Tibial nerve (tissue), 4 donors: Measurements from ENCODE around the gene SLC4A3. TPM values are rescaled to one million over a fixed set of nuclear protein-coding genes. Genes with fewer than 3 reads are reported as not detected.

ENCODE experiments used
- DNase-seq, 2 donors: peaks; one replicate each; pipeline ENCODE4 v3.0.0-alpha.2; 2019; ENCODE audit warnings: low spot score in 2 of 2
- H3K27ac ChIP-seq, 4 donors: fragments of 200-600 bp; sonication (generic) in 3 of 4; one replicate each; pipeline ENCODE4 v1.5.1; 2017 to 2019; ENCODE audit warnings: mild to moderate bottlenecking in 1 of 4
- H3K27me3 ChIP-seq, 2 donors: fragments of 200-600 bp; sonication (generic) in 1 of 2; one replicate each; pipeline versions ENCODE4 v1.5.1 to v1.6.0; 2017 to 2019
- H3K36me3 ChIP-seq, 3 donors: fragments of 200-600 bp; sonication (generic); one replicate each; pipeline ENCODE4 v1.5.1; 2018 to 2019
- H3K4me1 ChIP-seq, 4 donors: fragments of 200-600 bp; sonication (generic) in 3 of 4; one replicate each; pipeline ENCODE4 v1.5.1; 2017 to 2019
- H3K4me3 ChIP-seq, 4 donors: fragments of 200-600 bp; sonication (generic) in 3 of 4; one replicate each; pipeline ENCODE4 v1.5.1; 2017 to 2019; ENCODE audit warnings: mild to moderate bottlenecking in 1 of 4, moderate library complexity in 1 of 4
- H3K9me3 ChIP-seq, 4 donors: fragments of 200-600 bp; sonication (generic) in 3 of 4; one replicate each; pipeline ENCODE4 v1.5.1; 2017 to 2019
- EP300 ChIP-seq, 2 donors: sonication (generic); formaldehyde crosslinking; IDR thresholded peaks; one replicate each; pipeline ENCODE4 v1.6.1; 2017; ENCODE audit warnings: antibody characterized with exemption in 2 of 2, mild to moderate bottlenecking in 1 of 2
- POLR2A ChIP-seq, 2 donors: fragments of 450-650 bp; IDR thresholded peaks; one replicate each; pipeline ENCODE4 v1.6.1; 2017; ENCODE audit warnings: antibody characterized with exemption in 2 of 2, mild to moderate bottlenecking in 2 of 2, moderate library complexity in 2 of 2
- WGBS, 2 donors: methylation state at CpG; one replicate each; pipeline ENCODE4 v1.1.5; 2018; 5-methylcytosine and 5-hydroxymethylcytosine counted together
- total RNA-seq, 4 donors: library from RNA; depleted of rRNA; stranded (reverse); fragments of >200 nt; gene quantifications; one replicate each; pipeline ENCODE4 v1.1.0, GENCODE V29; 2016
- TF ChIP-seq, protein P1 (sequence below), 5 experiments: fragments of 200-600 bp in 3 of 5; fragments of 450-650 bp in 2 of 5; sonication (generic) in 3 of 5; IDR thresholded peaks; one replicate each; pipeline ENCODE4 v1.5.1; 2016 to 2019; ENCODE audit warnings: antibody characterized with exemption in 5 of 5, mild to moderate bottlenecking in 3 of 5, moderate library complexity in 2 of 5

SLC4A3 gene
- total RNA-seq, 4 donors from 2014 or later: 1.3 to 5.1 (median 3.4) TPM

DNA sequence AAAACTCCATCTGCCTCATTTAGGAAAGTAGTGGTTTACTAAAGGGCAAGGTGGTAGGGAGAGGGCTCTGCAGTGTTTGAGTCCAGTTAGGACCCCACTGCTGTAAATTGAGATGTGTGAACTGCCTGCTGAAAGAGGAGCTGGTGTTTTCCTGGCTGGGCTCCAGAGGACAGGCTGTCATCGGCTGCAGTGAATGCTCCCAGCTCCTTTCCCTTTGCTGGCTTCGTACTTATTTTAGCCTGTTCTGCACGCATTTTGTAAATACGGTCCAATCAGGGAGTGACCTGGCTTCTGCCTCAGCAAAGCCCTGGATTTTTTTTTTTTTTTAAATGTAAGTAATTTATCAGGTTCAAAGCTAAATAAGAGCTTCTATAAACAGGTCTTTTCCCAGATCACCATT is 37.5 kb downstream of the SLC4A3 start:
- H3K4me3 ChIP-seq: no peak overlapping the region
- H3K27me3 ChIP-seq: no peaks in the 10 kb centered on the region
- H3K4me1 ChIP-seq: no peaks in the 10 kb centered on the region
- H3K9me3 ChIP-seq: peaks cover 0 to 23% (median 0%) of the 10 kb centered on the region in 4 donors
- 17 to 40% methylated on average over 4 of the region's 4 CpGs for WGBS, 2 donors
- TF ChIP-seq, protein P1, sequence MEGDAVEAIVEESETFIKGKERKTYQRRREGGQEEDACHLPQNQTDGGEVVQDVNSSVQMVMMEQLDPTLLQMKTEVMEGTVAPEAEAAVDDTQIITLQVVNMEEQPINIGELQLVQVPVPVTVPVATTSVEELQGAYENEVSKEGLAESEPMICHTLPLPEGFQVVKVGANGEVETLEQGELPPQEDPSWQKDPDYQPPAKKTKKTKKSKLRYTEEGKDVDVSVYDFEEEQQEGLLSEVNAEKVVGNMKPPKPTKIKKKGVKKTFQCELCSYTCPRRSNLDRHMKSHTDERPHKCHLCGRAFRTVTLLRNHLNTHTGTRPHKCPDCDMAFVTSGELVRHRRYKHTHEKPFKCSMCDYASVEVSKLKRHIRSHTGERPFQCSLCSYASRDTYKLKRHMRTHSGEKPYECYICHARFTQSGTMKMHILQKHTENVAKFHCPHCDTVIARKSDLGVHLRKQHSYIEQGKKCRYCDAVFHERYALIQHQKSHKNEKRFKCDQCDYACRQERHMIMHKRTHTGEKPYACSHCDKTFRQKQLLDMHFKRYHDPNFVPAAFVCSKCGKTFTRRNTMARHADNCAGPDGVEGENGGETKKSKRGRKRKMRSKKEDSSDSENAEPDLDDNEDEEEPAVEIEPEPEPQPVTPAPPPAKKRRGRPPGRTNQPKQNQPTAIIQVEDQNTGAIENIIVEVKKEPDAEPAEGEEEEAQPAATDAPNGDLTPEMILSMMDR (IDR thresholded peaks at IDR 0.05): no peak
- TF ChIP-seq EP300 (IDR thresholded peaks at IDR 0.05): no peak
- TF ChIP-seq POLR2A (IDR thresholded peaks at IDR 0.05): no peak
- no peak for DNase-seq
- no peaks in the 10 kb centered on the region for H3K36me3 ChIP-seq
- H3K27ac ChIP-seq: no peak overlapping the region

DNA sequence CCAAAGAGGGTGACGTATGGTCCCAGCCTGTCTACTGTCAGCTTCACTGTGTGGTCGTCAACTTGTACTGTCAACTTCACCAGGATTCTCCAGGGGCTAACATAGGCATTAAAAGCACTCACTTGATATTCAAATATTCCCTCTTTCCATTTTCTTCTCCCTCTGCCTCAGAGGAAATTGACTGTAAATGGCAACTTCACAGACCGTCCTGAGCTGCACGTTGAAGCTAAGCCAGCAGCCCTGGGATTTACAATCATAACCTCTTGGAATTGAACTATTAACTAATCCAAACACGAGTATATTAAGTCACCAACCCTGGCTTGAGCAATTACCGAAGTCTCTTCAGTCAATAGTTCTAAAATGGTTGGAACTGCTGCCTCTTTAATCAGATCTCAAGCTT is 38.5 kb downstream of the SLC4A3 start:
- no peaks in the 10 kb centered on the region for H3K36me3 ChIP-seq
- peaks cover 0 to 17% (median 0%) of the 10 kb centered on the region in 4 donors for H3K9me3 ChIP-seq
- no peaks in the 10 kb centered on the region for H3K27me3 ChIP-seq
- H3K27ac ChIP-seq: no peak overlapping the region
- 61 to 74% methylated on average over 6 of the region's 6 CpGs for WGBS, 2 donors
- H3K4me1 ChIP-seq: no peaks in the 10 kb centered on the region
- no peak for DNase-seq
- H3K4me3 ChIP-seq: no peak overlapping the region
- TF ChIP-seq POLR2A (IDR thresholded peaks at IDR 0.05) (no peak), EP300 (IDR thresholded peaks at IDR 0.05) (no peak)
- TF ChIP-seq, protein P1 (IDR thresholded peaks at IDR 0.05): no peak

DNA sequence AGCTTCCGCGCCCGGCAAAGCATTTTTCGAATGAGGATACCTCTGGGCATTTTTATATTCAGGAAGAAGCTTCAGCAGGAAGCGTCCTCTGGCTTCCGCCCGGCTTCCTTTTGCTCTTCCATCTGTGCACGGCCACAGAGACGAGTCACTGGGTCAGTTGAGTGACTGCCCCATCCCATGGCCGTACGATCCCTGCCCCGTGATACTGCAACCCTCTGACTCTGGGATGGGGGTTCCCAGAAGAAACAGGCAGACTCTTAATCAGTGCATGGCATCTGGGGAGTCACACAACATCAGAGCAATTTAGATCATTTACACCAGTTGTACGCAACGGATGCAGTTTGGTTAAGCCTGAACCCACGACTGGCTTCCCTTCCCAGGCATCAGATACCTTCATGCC is 40.9 kb downstream of the SLC4A3 start:
- no peaks in the 10 kb centered on the region for H3K9me3 ChIP-seq
- 81 to 87% methylated on average over 15 of the region's 15 CpGs for WGBS, 2 donors
- TF ChIP-seq, protein P1 (IDR thresholded peaks at IDR 0.05): no peak
- no peak for TF ChIP-seq POLR2A (IDR thresholded peaks at IDR 0.05)
- no peak for TF ChIP-seq EP300 (IDR thresholded peaks at IDR 0.05)
- H3K4me3 ChIP-seq: no peak overlapping the region
- H3K27me3 ChIP-seq: peaks cover 0 to 2% of the 10 kb centered on the region in 2 donors
- H3K27ac ChIP-seq: no peak overlapping the region
- DNase-seq: no peak
- no peaks in the 10 kb centered on the region for H3K4me1 ChIP-seq
- no peaks in the 10 kb centered on the region for H3K36me3 ChIP-seq

DNA sequence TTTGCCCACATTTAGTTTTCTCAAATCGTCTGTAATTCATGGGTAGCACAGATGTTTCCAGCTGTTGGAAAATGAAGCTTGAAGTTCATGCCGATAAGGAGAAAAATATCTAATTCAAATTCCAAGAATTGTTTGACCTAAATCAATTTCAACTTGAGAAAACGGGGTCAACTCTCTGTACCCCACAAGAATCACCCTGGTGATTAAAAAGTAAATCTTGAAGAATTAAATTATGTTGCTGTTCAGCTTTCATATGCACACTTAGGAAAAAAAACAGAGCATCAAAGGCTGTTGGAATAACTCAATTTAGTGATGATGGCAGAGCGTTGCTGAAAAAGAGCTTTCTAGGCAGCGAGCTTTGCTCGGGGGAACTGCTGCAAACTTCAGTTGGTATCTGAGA is 43.0 kb downstream of the SLC4A3 start:
- Histone ChIP-seq H3K4me1 (no peaks in the 10 kb centered on the region), H3K27ac (no peak overlapping the region), H3K36me3 (no peaks in the 10 kb centered on the region), H3K4me3 (no peak overlapping the region), H3K27me3 (peaks cover 0 to 4% of the 10 kb centered on the region in 2 donors), H3K9me3 (no peaks in the 10 kb centered on the region)
- 73 to 81% methylated on average over 6 of the region's 6 CpGs for whole genome bisulfite sequencing, 2 donors
- DNase-seq: no peak
- no peak for TF ChIP-seq EP300 (IDR thresholded peaks at IDR 0.05)
- TF ChIP-seq, protein P1 (IDR thresholded peaks at IDR 0.05): no peak

DNA sequence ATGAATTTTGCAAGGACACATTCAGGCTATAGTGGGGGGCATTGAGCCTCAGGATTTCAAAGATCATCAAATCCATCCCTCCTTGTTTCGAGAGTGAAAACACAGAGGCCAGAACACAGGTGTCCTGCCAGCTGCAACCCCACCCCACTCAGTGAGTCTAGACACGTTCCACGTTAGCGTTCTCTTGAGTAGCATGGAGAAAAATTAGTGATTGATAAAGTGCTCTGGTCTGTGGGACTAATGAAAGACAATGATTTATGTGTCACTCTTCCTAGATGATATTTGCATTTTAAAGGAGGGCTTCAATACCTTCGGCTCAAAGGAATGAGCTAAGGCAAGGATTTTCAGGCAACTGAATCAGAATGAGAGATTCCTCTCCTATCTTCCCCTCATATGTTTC is 43.8 kb downstream of the SLC4A3 start:
- DNase-seq: no peak
- H3K27me3 ChIP-seq: peaks cover 0 to 9% of the 10 kb centered on the region in 2 donors
- H3K36me3 ChIP-seq: no peaks in the 10 kb centered on the region
- no peak overlapping the region for H3K4me3 ChIP-seq
- no peaks in the 10 kb centered on the region for H3K4me1 ChIP-seq
- TF ChIP-seq, protein P1 (IDR thresholded peaks at IDR 0.05): no peak
- TF ChIP-seq POLR2A (IDR thresholded peaks at IDR 0.05) (no peak), EP300 (IDR thresholded peaks at IDR 0.05) (no peak)
- no peak overlapping the region for H3K27ac ChIP-seq
- whole genome bisulfite sequencing, 2 donors: 55 to 67% methylated on average over 5 of the region's 5 CpGs
- H3K9me3 ChIP-seq: no peaks in the 10 kb centered on the region
